Endodermal cell (in vitro differentiated cells): Measurements from ENCODE around the gene RNF212. TPM values are rescaled to one million over a fixed set of nuclear protein-coding genes. Genes with fewer than 3 reads are reported as not detected.

ENCODE experiments used
- DNase-seq: peaks from one replicate; pipeline ENCODE4 v3.0.0-alpha.2; 2017
- H3K27ac ChIP-seq: 2 replicates; pipeline ENCODE4 v1.5.1; 2013; ENCODE audit warnings: mild to moderate bottlenecking, low read depth, low read length, moderate library complexity
- H3K27me3 ChIP-seq: 2 replicates; pipeline ENCODE4 v1.6.1; 2013; ENCODE audit warnings: mild to moderate bottlenecking, low read length, moderate library complexity; ENCODE audit not compliant: insufficient read depth, control insufficient read depth, poor library complexity, severe bottlenecking
- H3K36me3 ChIP-seq: 2 replicates; pipeline ENCODE4 v1.7.0; 2013; ENCODE audit warnings: mild to moderate bottlenecking, low read length, moderate library complexity; ENCODE audit not compliant: control insufficient read depth, insufficient read depth
- H3K4me1 ChIP-seq: one replicate; pipeline ENCODE4 v1.7.0; 2013; ENCODE audit warnings: low read length; ENCODE audit not compliant: control insufficient read depth, insufficient read depth
- H3K4me3 ChIP-seq: 2 replicates; pipeline ENCODE4 v1.5.1; 2013; ENCODE audit warnings: mild to moderate bottlenecking, low read length, moderate library complexity
- H3K9ac ChIP-seq: 2 replicates; pipeline ENCODE4 v1.6.1; 2013; ENCODE audit warnings: mild to moderate bottlenecking, low read length, moderate library complexity; ENCODE audit not compliant: poor library complexity, severe bottlenecking; ENCODE audit errors: extremely low read depth
- H3K9me3 ChIP-seq: 2 replicates; pipeline ENCODE4 v1.6.1; 2013; ENCODE audit warnings: mild to moderate bottlenecking, low read length, moderate library complexity; ENCODE audit not compliant: control insufficient read depth
- H3K27ac Mint-ChIP-seq: 2 replicates; pipeline ENCODE4 v1.8.0; 2020; ENCODE audit warnings: mixed read lengths
- H3K27me3 Mint-ChIP-seq: 2 replicates; pipeline ENCODE4 v1.8.0; 2021; ENCODE audit warnings: mild to moderate bottlenecking, mixed read lengths; ENCODE audit not compliant: insufficient read depth
- H3K36me3 Mint-ChIP-seq: 2 replicates; pipeline ENCODE4 v1.8.0; 2020; ENCODE audit warnings: low read depth, mixed read lengths
- H3K4me1 Mint-ChIP-seq: 2 replicates; pipeline ENCODE4 v1.8.0; 2020; ENCODE audit warnings: mixed read lengths
- H3K4me3 Mint-ChIP-seq: 2 replicates; pipeline ENCODE4 v1.8.0; 2020; ENCODE audit warnings: mild to moderate bottlenecking, moderate library complexity, mixed read lengths
- H3K9me3 Mint-ChIP-seq: 2 replicates; pipeline ENCODE4 v1.8.0; 2020; ENCODE audit warnings: mild to moderate bottlenecking, mixed read lengths
- CTCF ChIP-seq: fragments of 200-600 bp; sonication (generic); conservative IDR thresholded peaks from 2 replicates; pipeline ENCODE4 v1.5.0; 2021; ENCODE audit warnings: antibody characterized with exemption, mild to moderate bottlenecking
- WGBS, 2 experiments: methylation state at CpG; one replicate each; pipeline versions ENCODE4 v1.1.5 to v1.1.7; 2013; ENCODE audit warnings: missing lambda C conversion rate in 2 of 2, mixed read lengths in 1 of 2; ENCODE audit not compliant: insufficient coverage in 1 of 2, insufficient read length in 1 of 2; 5-methylcytosine and 5-hydroxymethylcytosine counted together
- total RNA-seq, 2 donors: library from RNA; stranded (reverse); fragmentation: NEBNext Ultra II Directional in 1 of 2; extraction: Animal tissue kit (Norgen Biotek cat#: 25700) in 1 of 2; gene quantifications; 2 replicates in 1 of 2; 3 replicates in 1 of 2; pipeline ENCODE4 v1.2.1, GENCODE V29; 2021

RNF212 gene
- total RNA-seq, 2 donors from 2014 or later: 3.4 to 5.6 TPM

- Mint-ChIP-seq H3K36me3 (peaks cover 2% of the 10 kb centered on the region), H3K4me3 (no peak overlapping the region), H3K27ac (no peak overlapping the region), H3K4me1 (no peaks in the 10 kb centered on the region), H3K27me3 (peaks cover 25% of the 10 kb centered on the region), H3K9me3 (peaks cover 22% of the 10 kb centered on the region)
- Histone ChIP-seq H3K27ac (no peak overlapping the region), H3K4me1 (no peaks in the 10 kb centered on the region), H3K27me3 (no peaks in the 10 kb centered on the region), H3K9me3 (peaks cover 5% of the 10 kb centered on the region), H3K36me3 (no peaks in the 10 kb centered on the region), H3K9ac (no peak overlapping the region), H3K4me3 (no peak overlapping the region)
- TF ChIP-seq CTCF: no peak
- DNase-seq: no peak
- 89 to 90% methylated on average over 8 to 13 of the region's 13 CpGs for WGBS, 2 experiments
These were observed 28.5 kb downstream of the RNF212 start for GRCh38 chr4:1084796-1085403.

GRCh38 chr4:1084394-1084793 is 29.0 kb downstream of the RNF212 start:
- no peak overlapping the region for H3K27ac Mint-ChIP-seq
- H3K9me3 ChIP-seq: peaks cover 5% of the 10 kb centered on the region
- peaks cover 1% of the 10 kb centered on the region for H3K36me3 Mint-ChIP-seq
- no peak overlapping the region for H3K9ac ChIP-seq
- no peak overlapping the region for H3K27ac ChIP-seq
- peaks cover 29% of the 10 kb centered on the region for H3K27me3 Mint-ChIP-seq
- 88 to 90% methylated on average over 2 to 6 of the region's 7 CpGs for WGBS, 2 experiments
- H3K9me3 Mint-ChIP-seq: peaks cover 18% of the 10 kb centered on the region
- no peak overlapping the region for H3K4me3 ChIP-seq
- DNase-seq: no peak
- H3K4me1 Mint-ChIP-seq: no peaks in the 10 kb centered on the region
- H3K4me1 ChIP-seq: no peaks in the 10 kb centered on the region
- no peaks in the 10 kb centered on the region for H3K36me3 ChIP-seq
- TF ChIP-seq CTCF: no peak
- H3K27me3 ChIP-seq: no peaks in the 10 kb centered on the region
- no peak overlapping the region for H3K4me3 Mint-ChIP-seq

- no peaks in the 10 kb centered on the region for H3K36me3 ChIP-seq
- no peaks in the 10 kb centered on the region for H3K9me3 ChIP-seq
- no peaks in the 10 kb centered on the region for H3K27me3 ChIP-seq
- WGBS, 2 experiments: 89 to 93% methylated on average over 19 to 29 of the region's 29 CpGs
- TF ChIP-seq CTCF: no peak
- H3K27ac Mint-ChIP-seq: no peak overlapping the region
- no peak overlapping the region for H3K4me3 ChIP-seq
- no peaks in the 10 kb centered on the region for H3K36me3 Mint-ChIP-seq
- H3K27ac ChIP-seq: no peak overlapping the region
- no peaks in the 10 kb centered on the region for H3K4me1 Mint-ChIP-seq
- H3K9ac ChIP-seq: no peak overlapping the region
- H3K9me3 Mint-ChIP-seq: no peaks in the 10 kb centered on the region
- no peaks in the 10 kb centered on the region for H3K4me1 ChIP-seq
- no peak for DNase-seq
- H3K4me3 Mint-ChIP-seq: no peak overlapping the region
- H3K27me3 Mint-ChIP-seq: peaks cover 21% of the 10 kb centered on the region
These were observed 30.9 kb downstream of the RNF212 start for GRCh38 chr4:1082215-1083182.
